HL-60 (cell line): ENCODE measurements around the gene EDARADD.

Experiments used
- DNase-seq, 2 experiments: peaks; one replicate each; pipeline ENCODE4 v3.0.0-alpha.2; 2010 to 2020; ENCODE audit warnings: low read depth in 1 of 2, low spot score in 1 of 2
- H3K27ac ChIP-seq: fragments of 250-450 bp; sonication (Bioruptor Pico); replicated peaks from 2 replicates; pipeline ENCODE4 v1.5.1; 2020; ENCODE audit warnings: mild to moderate bottlenecking, moderate library complexity
- H3K27me3 ChIP-seq: fragments of 250-450 bp; sonication (Bioruptor Pico); 2 replicates; pipeline ENCODE4 v1.5.1; 2021; ENCODE audit warnings: mild to moderate bottlenecking, moderate library complexity; ENCODE audit not compliant: insufficient read depth, poor library complexity, severe bottlenecking
- H3K4me3 ChIP-seq: replicated peaks from 2 replicates; pipeline ENCODE4 v1.5.1; 2011; ENCODE audit warnings: mild to moderate bottlenecking, control low read depth, low read length; ENCODE audit not compliant: insufficient read depth
- CTCF ChIP-seq: IDR thresholded peaks from one replicate; pipeline ENCODE4 v1.5.1; 2011; ENCODE audit warnings: low read length, control low read depth, inconsistent platforms; ENCODE audit not compliant: insufficient read depth
- GABPA ChIP-seq: IDR thresholded peaks from 2 replicates; pipeline ENCODE4 v1.6.1; 2012; ENCODE audit warnings: low read depth
- POLR2AphosphoS5 ChIP-seq: IDR thresholded peaks from 2 replicates; pipeline ENCODE4 v1.6.1; 2012; ENCODE audit warnings: low read depth
- REST ChIP-seq: IDR thresholded peaks from 2 replicates; pipeline ENCODE4 v1.6.1; 2012; ENCODE audit warnings: low read depth; ENCODE audit not compliant: insufficient replicate concordance
- SPI1 ChIP-seq: IDR thresholded peaks from 2 replicates; pipeline ENCODE4 v1.6.1; 2012; ENCODE audit warnings: low read depth, mild to moderate bottlenecking, borderline replicate concordance

The EDARADD gene

GRCh38 chr1:236469466-236469865 is 75.4 kb downstream of the EDARADD start:
- Histone ChIP-seq H3K27me3 (peaks cover 3% of the 10 kb centered on the region), H3K4me3 (no peak overlapping the region), H3K27ac (no peak overlapping the region)
- no peak for DNase-seq
- TF ChIP-seq CTCF: no peak
- TF ChIP-seq REST: no peak
- TF ChIP-seq SPI1: no peak
- TF ChIP-seq GABPA: no peak

GRCh38 chr1:236471096-236471495 is 77.0 kb downstream of the EDARADD start:
- Histone ChIP-seq H3K4me3 (no peak overlapping the region), H3K27ac (no peak overlapping the region), H3K27me3 (peaks cover 3% of the 10 kb centered on the region)
- no peak for DNase-seq
- no peak for TF ChIP-seq CTCF

GRCh38 chr1:236471653-236472052 is 77.6 kb downstream of the EDARADD start:
- no peak overlapping the region for H3K4me3 ChIP-seq
- H3K27ac ChIP-seq: no peak overlapping the region
- peaks cover 3% of the 10 kb centered on the region for H3K27me3 ChIP-seq
- DNase-seq: no peak
- TF ChIP-seq POLR2AphosphoS5 (no peak), SPI1 (no peak), GABPA (no peak), REST (no peak), CTCF (no peak)

GRCh38 chr1:236472850-236473788 is 79.0 kb downstream of the EDARADD start:
- DNase-seq: no peak
- H3K27me3 ChIP-seq: peaks cover 3% of the 10 kb centered on the region
- H3K4me3 ChIP-seq: no peak overlapping the region
- H3K27ac ChIP-seq: no peak overlapping the region
- TF ChIP-seq POLR2AphosphoS5 (no peak), REST (no peak), GABPA (no peak), SPI1 (no peak), CTCF (no peak)
